Measurements from ENCODE around the gene ARHGEF28. TPM values are rescaled to one million over a fixed set of nuclear protein-coding genes. Genes with fewer than 3 reads are reported as not detected.

The ARHGEF28 gene
- total RNA-seq, 4 donors from 2014 or later: 13.3 to 19.0 (median 16.9) TPM

DNA sequence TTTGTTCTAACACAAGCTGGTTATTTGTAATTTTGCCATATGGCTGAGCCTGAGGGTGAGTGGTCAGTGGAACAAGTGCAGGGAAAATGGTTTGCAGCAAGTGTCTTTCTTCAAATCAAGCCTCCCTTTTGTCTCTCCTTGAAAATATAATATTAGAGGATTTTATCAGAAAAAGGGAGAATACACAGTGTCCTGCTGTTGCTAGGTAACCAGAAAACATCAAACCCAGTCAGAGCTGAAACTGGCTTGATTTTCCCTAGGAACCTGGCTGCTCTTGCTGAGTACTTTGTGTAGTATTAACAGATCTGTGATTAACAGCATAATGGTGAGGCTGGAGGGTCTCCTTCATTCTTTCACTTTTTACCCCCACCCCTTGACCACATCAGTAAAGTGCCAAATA lies 314.0 kb downstream of the ARHGEF28 start:
- H3K27ac ChIP-seq: no peak overlapping the region
- no peaks in the 10 kb centered on the region for H3K27me3 ChIP-seq
- TF ChIP-seq, protein P1, sequence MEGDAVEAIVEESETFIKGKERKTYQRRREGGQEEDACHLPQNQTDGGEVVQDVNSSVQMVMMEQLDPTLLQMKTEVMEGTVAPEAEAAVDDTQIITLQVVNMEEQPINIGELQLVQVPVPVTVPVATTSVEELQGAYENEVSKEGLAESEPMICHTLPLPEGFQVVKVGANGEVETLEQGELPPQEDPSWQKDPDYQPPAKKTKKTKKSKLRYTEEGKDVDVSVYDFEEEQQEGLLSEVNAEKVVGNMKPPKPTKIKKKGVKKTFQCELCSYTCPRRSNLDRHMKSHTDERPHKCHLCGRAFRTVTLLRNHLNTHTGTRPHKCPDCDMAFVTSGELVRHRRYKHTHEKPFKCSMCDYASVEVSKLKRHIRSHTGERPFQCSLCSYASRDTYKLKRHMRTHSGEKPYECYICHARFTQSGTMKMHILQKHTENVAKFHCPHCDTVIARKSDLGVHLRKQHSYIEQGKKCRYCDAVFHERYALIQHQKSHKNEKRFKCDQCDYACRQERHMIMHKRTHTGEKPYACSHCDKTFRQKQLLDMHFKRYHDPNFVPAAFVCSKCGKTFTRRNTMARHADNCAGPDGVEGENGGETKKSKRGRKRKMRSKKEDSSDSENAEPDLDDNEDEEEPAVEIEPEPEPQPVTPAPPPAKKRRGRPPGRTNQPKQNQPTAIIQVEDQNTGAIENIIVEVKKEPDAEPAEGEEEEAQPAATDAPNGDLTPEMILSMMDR (IDR thresholded peaks at IDR 0.05): no peak
- TF ChIP-seq POLR2A (IDR thresholded peaks at IDR 0.05): no peak
- no peaks in the 10 kb centered on the region for H3K9me3 ChIP-seq
- H3K4me3 ChIP-seq: no peak overlapping the region
- H3K4me1 ChIP-seq: no peaks in the 10 kb centered on the region
- peaks cover 0 to 4% (median 0%) of the 10 kb centered on the region in 3 donors for H3K36me3 ChIP-seq
- no peak for DNase-seq

DNA sequence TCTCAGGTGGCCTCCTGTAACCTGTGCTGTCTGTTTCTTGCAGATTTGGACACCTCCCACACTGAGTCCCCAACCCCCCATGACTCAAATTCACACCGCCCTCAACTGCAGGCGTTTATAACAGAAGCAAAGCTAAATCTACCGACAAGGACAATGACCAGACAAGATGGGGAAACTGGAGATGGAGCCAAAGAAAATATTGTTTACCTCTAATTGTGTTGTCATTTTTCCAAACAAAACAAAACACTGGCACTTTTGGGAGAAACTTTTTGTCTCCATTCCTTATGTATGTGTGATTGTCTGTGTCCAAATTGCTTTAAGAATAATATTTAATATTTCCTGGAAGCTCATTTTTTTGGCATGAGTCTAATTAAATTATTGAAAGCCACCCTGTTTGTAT lies 314.8 kb downstream of the ARHGEF28 start:
- H3K27ac ChIP-seq: no peak overlapping the region
- H3K4me1 ChIP-seq: no peaks in the 10 kb centered on the region
- H3K4me3 ChIP-seq: no peak overlapping the region
- H3K36me3 ChIP-seq: peaks cover 0 to 4% (median 0%) of the 10 kb centered on the region in 3 donors
- no peaks in the 10 kb centered on the region for H3K27me3 ChIP-seq
- TF ChIP-seq, protein P1 (IDR thresholded peaks at IDR 0.05): no peak
- no peak for TF ChIP-seq POLR2A (IDR thresholded peaks at IDR 0.05)
- DNase-seq: no peak
- H3K9me3 ChIP-seq: no peaks in the 10 kb centered on the region

DNA sequence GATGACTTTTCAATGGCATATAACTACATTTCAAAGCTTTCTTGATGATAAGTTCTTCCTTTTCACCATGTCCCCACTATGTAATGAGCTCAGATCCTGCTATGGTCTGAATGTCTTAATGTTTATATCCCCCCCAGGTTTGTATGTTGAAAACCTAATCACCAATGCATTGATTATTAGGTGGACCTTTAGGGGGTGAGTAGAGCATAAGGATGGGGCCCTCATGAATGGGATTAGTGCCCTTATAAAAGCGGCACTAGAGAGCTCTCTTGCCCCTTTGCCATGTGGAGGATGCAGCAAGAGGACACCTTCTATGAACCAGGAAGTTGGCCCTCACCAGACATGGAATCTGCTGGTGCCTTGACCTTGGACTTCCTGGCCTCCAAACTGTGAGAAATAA lies 316.8 kb downstream of the ARHGEF28 start:
- H3K27ac ChIP-seq: no peak overlapping the region
- no peaks in the 10 kb centered on the region for H3K27me3 ChIP-seq
- no peaks in the 10 kb centered on the region for H3K4me1 ChIP-seq
- H3K36me3 ChIP-seq: peaks cover 0 to 4% (median 0%) of the 10 kb centered on the region in 3 donors
- TF ChIP-seq, protein P1 (IDR thresholded peaks at IDR 0.05): no peak
- no peak for TF ChIP-seq POLR2A (IDR thresholded peaks at IDR 0.05)
- no peak overlapping the region for H3K4me3 ChIP-seq
- no peaks in the 10 kb centered on the region for H3K9me3 ChIP-seq
- DNase-seq: no peak

GRCh38 chr5:73943397-73943796 lies 317.4 kb downstream of the ARHGEF28 start:
- Histone ChIP-seq H3K36me3 (peaks cover 0 to 4% (median 0%) of the 10 kb centered on the region in 3 donors), H3K4me3 (no peak overlapping the region), H3K27ac (no peak overlapping the region), H3K4me1 (no peaks in the 10 kb centered on the region), H3K27me3 (no peaks in the 10 kb centered on the region), H3K9me3 (no peaks in the 10 kb centered on the region)
- DNase-seq: no peak
- TF ChIP-seq POLR2A (IDR thresholded peaks at IDR 0.05): no peak
- TF ChIP-seq, protein P1 (IDR thresholded peaks at IDR 0.05): no peak

DNA sequence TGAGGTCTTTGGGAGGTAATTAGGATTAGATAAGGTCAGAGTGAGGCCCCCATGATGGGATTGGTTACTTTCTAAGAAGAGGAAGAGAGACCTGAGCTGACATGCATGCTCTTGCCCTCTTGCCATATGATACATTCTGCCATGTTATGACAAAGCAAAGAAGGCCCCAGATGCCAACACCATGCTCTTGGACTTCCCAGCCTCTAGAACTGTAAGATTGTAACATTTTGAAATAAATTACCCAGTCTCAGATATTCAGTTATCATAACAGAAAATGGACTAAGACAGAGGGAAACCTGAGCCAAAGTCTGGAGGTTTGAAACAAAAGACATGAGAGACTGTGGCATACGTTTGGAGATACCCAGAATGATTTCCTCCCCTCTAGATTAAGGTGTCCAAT lies 318.6 kb downstream of the ARHGEF28 start:
- Histone ChIP-seq H3K27ac (no peak overlapping the region), H3K36me3 (peaks cover 0 to 4% (median 0%) of the 10 kb centered on the region in 3 donors), H3K4me1 (no peaks in the 10 kb centered on the region), H3K9me3 (no peaks in the 10 kb centered on the region), H3K27me3 (no peaks in the 10 kb centered on the region), H3K4me3 (no peak overlapping the region)
- TF ChIP-seq, protein P1 (IDR thresholded peaks at IDR 0.05): no peak
- TF ChIP-seq POLR2A (IDR thresholded peaks at IDR 0.05): no peak
- no peak for DNase-seq

- Histone ChIP-seq H3K27ac (no peak overlapping the region), H3K9me3 (no peaks in the 10 kb centered on the region), H3K36me3 (peaks cover 0 to 4% (median 0%) of the 10 kb centered on the region in 3 donors), H3K4me1 (no peaks in the 10 kb centered on the region), H3K27me3 (no peaks in the 10 kb centered on the region), H3K4me3 (no peak overlapping the region)
- DNase-seq: no peak
- TF ChIP-seq, protein P1 (IDR thresholded peaks at IDR 0.05): peak in 1 of 6 experiments; percentile 14
- TF ChIP-seq POLR2A (IDR thresholded peaks at IDR 0.05): no peak
Observed at GRCh38 chr5:73945505-73945904, 319.5 kb downstream of the ARHGEF28 start.
